RWPE1 (cell line): ENCODE results near the gene ASB3.

Experiments
- CTCF ChIA-PET: fragments of 350-600 bp; sonication (Branson Sonifier 250); formaldehyde crosslinking; extraction: SDS; loops from one replicate; lab custom pipeline; 2021; lab: Yijun Ruan, JAX
- POLR2A ChIA-PET: fragments of 400-600 bp; formaldehyde crosslinking; extraction: SDS; loops from one replicate; lab custom pipeline; 2020; ENCODE audit warnings: antibody characterized with exemption; ENCODE audit not compliant: low non-redundant PET; lab: Yijun Ruan, JAX
- DNase-seq: peaks from one replicate; pipeline ENCODE4 v3.0.0; 2012; ENCODE audit warnings: low spot score
- H3K27ac ChIP-seq: fragments of 450-650 bp; 2 replicates; pipeline ENCODE4 v1.5.1; 2017
- CTCF ChIP-seq: fragments of 450-650 bp; conservative IDR thresholded peaks from 2 replicates; pipeline ENCODE4 v1.5.1; 2017; ENCODE audit warnings: low read depth, mild to moderate bottlenecking

Gene ASB3

GRCh38 chr2:53813151-53813550 is 26.4 kb upstream of the ASB3 start:
- POLR2A ChIA-PET: no interaction called here
- no peak overlapping the region for H3K27ac ChIP-seq
- no peak for TF ChIP-seq CTCF
- no peak for DNase-seq
- CTCF ChIA-PET: no interaction called here

GRCh38 chr2:53811601-53812000 is 24.8 kb upstream of the ASB3 start:
- ChIA-PET POLR2A (no interaction called here), CTCF (no interaction called here)
- no peak for DNase-seq
- TF ChIP-seq CTCF: no peak
- H3K27ac ChIP-seq: no peak overlapping the region; the same call in 1 of the 2 replicates

GRCh38 chr2:53802617-53803151 is 15.9 kb upstream of the ASB3 start:
- H3K27ac ChIP-seq: no peak overlapping the region
- TF ChIP-seq CTCF: no peak
- no peak for DNase-seq
- CTCF ChIA-PET: no interaction called here
- POLR2A ChIA-PET: no interaction called here

GRCh38 chr2:53801547-53801946 is 14.8 kb upstream of the ASB3 start:
- no peak overlapping the region for H3K27ac ChIP-seq

GRCh38 chr2:53793821-53794220 is 7.1 kb upstream of the ASB3 start:
- no peak for DNase-seq
- H3K27ac ChIP-seq: no peak overlapping the region
- no peak for TF ChIP-seq CTCF
- POLR2A ChIA-PET: no interaction called here
- CTCF ChIA-PET: no interaction called here

More at GRCh38 chr2:53801547-53801946, 14.8 kb upstream of the ASB3 start:
- ChIA-PET CTCF (no interaction called here), POLR2A (no interaction called here)
- no peak for TF ChIP-seq CTCF
- no peak for DNase-seq

GRCh38 chr2:53793261-53793660 is 6.5 kb upstream of the ASB3 start:
- H3K27ac ChIP-seq: no peak overlapping the region
- DNase-seq: no peak
- ChIA-PET POLR2A (no interaction called here), CTCF (no interaction called here)
- no peak for TF ChIP-seq CTCF
